Aorta (tissue), 5 donors: ENCODE results near the gene NBPF12. TPM values are rescaled to one million over a fixed set of nuclear protein-coding genes. Genes with fewer than 3 reads are reported as not detected.
"Not testable (repeated sequence)": the region's sequence is repeated elsewhere in the genome, so short reads cannot be mapped to it uniquely, and the experiment has no call there.

ENCODE experiments used
- ATAC-seq: fragments of 200-7000 bp; cut with Tn5 transposase; one replicate; pipeline ENCODE4 v1.9.1; 2022; ENCODE audit warnings: moderate library complexity; ENCODE audit not compliant: low FRiP score
- DNase-seq, 2 donors: peaks; one replicate each; pipeline ENCODE4 v3.0.0-alpha.2; 2020
- H3K27ac ChIP-seq, 2 donors: one replicate each; pipeline ENCODE4 v1.5.1; 2013; ENCODE audit warnings: low read length in 2 of 2, mild to moderate bottlenecking in 2 of 2, moderate library complexity in 2 of 2, control low read depth in 1 of 2, inconsistent platforms in 1 of 2, low read depth in 1 of 2
- H3K27me3 ChIP-seq, 2 donors: one replicate each; pipeline ENCODE4 v1.6.1; 2013; ENCODE audit warnings: control low read depth in 1 of 2, low read length in 1 of 2, mild to moderate bottlenecking in 1 of 2, moderate library complexity in 1 of 2; ENCODE audit not compliant: insufficient read depth in 2 of 2, control insufficient read depth in 1 of 2
- H3K36me3 ChIP-seq, 2 donors: one replicate each; pipeline ENCODE4 v1.6.1; 2013; ENCODE audit warnings: control low read depth in 1 of 2, low read length in 1 of 2, mild to moderate bottlenecking in 1 of 2; ENCODE audit not compliant: insufficient read depth in 2 of 2, control insufficient read depth in 1 of 2
- H3K4me1 ChIP-seq, 2 donors: one replicate each; pipeline ENCODE4 v1.6.1; 2013; ENCODE audit warnings: low read length in 2 of 2, control low read depth in 1 of 2, mild to moderate bottlenecking in 1 of 2, moderate library complexity in 1 of 2; ENCODE audit not compliant: insufficient read depth in 2 of 2, control insufficient read depth in 1 of 2
- H3K4me3 ChIP-seq, 2 donors: one replicate each; pipeline ENCODE4 v1.5.1; 2013; ENCODE audit warnings: low read length in 2 of 2, control low read depth in 1 of 2, mild to moderate bottlenecking in 1 of 2
- H3K9me3 ChIP-seq: one replicate; pipeline ENCODE4 v1.6.1; 2013; ENCODE audit warnings: mild to moderate bottlenecking, low read length; ENCODE audit not compliant: control insufficient read depth
- WGBS, 2 donors: extraction: QIAGEN DNeasy Blood & Tissue Kit; methylation state at CpG; one replicate each; pipeline ENCODE4 v1.1.7; 2013; 5-methylcytosine and 5-hydroxymethylcytosine counted together
- intact Hi-C, 2 donors: fragments of 100-400 bp; cut with DNase I; formaldehyde crosslinking; loops; one replicate each; pipeline versions ENCODE4 v1.14.2 to v1.15.0; 2022
- polyA plus RNA-seq, 2 donors: library from polyadenylated mRNA; stranded (reverse); fragments of 200-250 nt; gene quantifications; one replicate each; pipeline ENCODE4 v1.2.3, GENCODE V29; 2013
- total RNA-seq, 2 donors: library from RNA; stranded (reverse); fragmentation: NEBNext Ultra II Directional; extraction: Animal tissue kit (Norgen Biotek cat#: 25700); gene quantifications; one replicate each; pipeline ENCODE4 v1.2.1, GENCODE V29; 2021
- donor health status: healthy with polysubstance abuse.
- donor health status: Bipolar disorder and iron deficiency.
- donor health status: DM: no; HTN: no; CAD: no.
- donor health status: DM: no; HTN: no; CAD: no.
- donor health status: DM: yes; HTN: yes; CAD: no.

The NBPF12 gene
- total and polyA plus RNA-seq, 4 donors, result 3.4 to 16.9 (median 10.9) TPM

DNA sequence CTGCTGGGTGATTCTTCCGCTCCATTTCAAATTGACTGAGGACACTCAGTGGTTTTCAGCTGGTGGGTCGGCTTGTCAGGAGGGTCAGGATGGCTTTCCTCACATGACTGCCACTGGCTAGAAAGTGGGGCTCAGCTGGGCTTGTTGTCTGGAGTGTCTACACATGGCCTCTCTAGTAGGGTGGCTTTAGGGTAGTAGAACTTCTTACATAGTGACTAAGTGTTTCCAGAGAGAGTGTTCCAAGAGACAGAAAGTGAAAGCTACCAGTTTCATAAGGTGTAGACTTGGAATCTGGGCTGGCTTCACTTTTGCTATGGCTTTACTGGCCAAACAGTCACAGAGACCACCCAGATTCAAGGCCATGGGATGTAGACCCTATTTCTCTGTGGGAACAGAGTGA is 11.7 kb upstream of the NBPF12 start:
- ATAC-seq, H3K4me3 ChIP-seq, H3K27ac ChIP-seq, H3K27me3 ChIP-seq, intact Hi-C loops, H3K9me3 ChIP-seq, H3K36me3 ChIP-seq, DNase-seq, H3K4me1 ChIP-seq: not testable (repeated sequence)
- WGBS, 2 donors, result 94 to 100% methylated on average over 1 to 2 of the region's 2 CpGs

- 99 to 100% methylated on average over 1 of the region's 1 CpG for WGBS, 2 donors
- H3K4me1 ChIP-seq, H3K36me3 ChIP-seq, H3K27me3 ChIP-seq, DNase-seq, H3K4me3 ChIP-seq, H3K27ac ChIP-seq, H3K9me3 ChIP-seq, ATAC-seq, intact Hi-C loops: not testable (repeated sequence)
Observed at GRCh38 chr1:146930225-146930624, 7.9 kb upstream of the NBPF12 start.

DNA sequence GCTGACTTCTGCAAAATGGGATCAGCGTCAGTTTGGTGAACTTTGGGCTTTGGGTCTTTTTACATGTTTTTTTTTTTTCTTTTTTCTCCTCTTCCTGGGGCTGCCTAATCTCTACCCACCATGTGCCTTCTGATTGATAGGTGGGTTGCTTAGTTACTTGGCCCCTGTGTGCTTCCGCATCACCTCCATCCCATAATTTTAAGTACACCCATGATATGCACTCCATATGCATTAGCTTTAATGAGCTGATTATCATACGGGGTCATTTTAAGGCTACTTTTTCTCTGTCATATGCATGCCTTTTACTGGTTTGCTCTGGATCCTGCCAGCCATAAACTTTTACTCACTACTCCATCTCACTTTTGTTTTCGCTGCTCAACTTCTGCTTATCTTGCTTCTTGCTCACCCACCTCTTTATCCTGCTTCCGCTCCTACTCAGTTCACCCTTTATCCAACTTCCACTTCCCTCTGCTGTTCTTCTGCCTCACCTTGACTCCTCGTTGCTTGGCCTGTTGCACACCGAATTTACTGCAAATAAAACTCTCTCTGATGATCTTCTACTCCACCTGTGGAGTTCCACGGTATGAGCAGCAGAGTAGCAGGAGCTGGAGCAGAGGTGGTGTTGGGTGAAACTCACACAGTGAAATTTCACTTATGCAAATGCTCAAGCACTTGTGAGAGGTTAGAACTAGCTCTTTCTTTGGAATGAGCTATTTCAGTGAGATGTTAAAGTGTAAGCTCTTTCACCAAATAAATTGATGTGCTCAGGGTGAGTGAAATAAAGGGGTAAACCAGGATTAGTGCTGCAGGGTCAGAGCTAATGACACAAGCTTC is 3.5 kb upstream of the NBPF12 start:
- H3K27me3 ChIP-seq, intact Hi-C loops, H3K9me3 ChIP-seq, H3K4me1 ChIP-seq, ATAC-seq, H3K36me3 ChIP-seq, H3K27ac ChIP-seq, DNase-seq, H3K4me3 ChIP-seq: not testable (repeated sequence)
- 71 to 74% methylated on average over 7 of the region's 8 CpGs for WGBS, 2 donors

DNA sequence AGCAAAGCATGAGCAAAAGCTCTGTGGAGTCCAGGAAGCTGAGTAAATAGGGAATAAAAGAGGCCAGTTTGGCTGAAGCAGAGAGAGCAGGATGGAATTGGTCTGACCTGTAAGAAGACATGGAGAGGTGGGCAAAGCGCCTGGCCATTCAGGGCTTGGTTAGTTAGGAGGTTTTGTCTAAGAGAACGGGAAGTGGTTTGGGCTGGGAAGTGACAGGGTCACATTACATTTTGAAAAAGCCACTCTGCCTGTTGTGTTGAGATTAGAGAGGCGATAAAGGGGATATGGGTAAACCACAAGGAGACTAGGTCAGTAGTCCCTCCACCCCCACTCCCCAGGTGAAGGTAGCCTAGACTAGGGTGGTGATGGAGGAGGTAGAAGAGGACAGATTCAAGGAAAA is 662 bp upstream of the NBPF12 start:
- H3K4me3 ChIP-seq, DNase-seq, H3K27me3 ChIP-seq, H3K36me3 ChIP-seq, intact Hi-C loops, H3K27ac ChIP-seq, H3K9me3 ChIP-seq, ATAC-seq, H3K4me1 ChIP-seq: not testable (repeated sequence)
- WGBS, 2 donors, result 86 to 97% methylated on average over 2 to 3 of the region's 3 CpGs

- peak; percentile 48 to 76 for DNase-seq
- H3K4me1 ChIP-seq, H3K9me3 ChIP-seq, H3K36me3 ChIP-seq, H3K27ac ChIP-seq, intact Hi-C loops, H3K27me3 ChIP-seq: not testable (repeated sequence)
- peak overlapping the region; percentile 23 to 88 for H3K4me3 ChIP-seq
- WGBS, 2 donors, result 1 to 3% methylated on average over 19 to 55 of the region's 55 CpGs
- ATAC-seq, result peak; percentile 82
Observed at GRCh38 chr1:146938927-146939786, 1.0 kb downstream of the NBPF12 start.

DNA sequence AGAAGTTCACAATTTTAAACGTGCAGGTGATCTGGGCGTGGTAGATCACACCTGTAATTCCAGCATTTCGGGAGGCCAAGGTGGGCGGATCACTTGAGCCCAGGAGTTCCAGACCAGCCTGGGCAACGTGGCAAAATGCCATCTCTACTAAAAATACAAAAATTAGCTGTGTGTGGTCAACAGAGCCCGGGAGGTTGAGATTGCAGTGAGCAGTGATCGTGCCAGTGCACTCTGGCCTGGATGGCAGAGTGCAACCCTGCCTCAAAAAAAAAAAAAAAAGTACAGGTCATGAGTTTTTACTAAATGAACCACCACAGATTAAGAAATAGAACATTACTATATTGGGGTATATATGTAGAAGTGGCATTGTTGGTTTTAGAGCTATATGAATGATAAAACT is 2.2 kb downstream of the NBPF12 start:
- H3K4me1 ChIP-seq, intact Hi-C loops, H3K4me3 ChIP-seq: not testable (repeated sequence)

GRCh38 chr1:146943342-146943886 is 5.3 kb downstream of the NBPF12 start:
- ATAC-seq, intact Hi-C loops: not testable (repeated sequence)
- 87 to 90% methylated on average over 5 to 6 of the region's 6 CpGs for WGBS, 2 donors

More for the DNA sequence above, 2.2 kb downstream of the NBPF12 start:
- 2 to 16% methylated on average over 3 of the region's 7 CpGs for WGBS, 2 donors
- not testable (repeated sequence) for H3K36me3 ChIP-seq, H3K27ac ChIP-seq, ATAC-seq, H3K27me3 ChIP-seq, H3K9me3 ChIP-seq, DNase-seq

DNA sequence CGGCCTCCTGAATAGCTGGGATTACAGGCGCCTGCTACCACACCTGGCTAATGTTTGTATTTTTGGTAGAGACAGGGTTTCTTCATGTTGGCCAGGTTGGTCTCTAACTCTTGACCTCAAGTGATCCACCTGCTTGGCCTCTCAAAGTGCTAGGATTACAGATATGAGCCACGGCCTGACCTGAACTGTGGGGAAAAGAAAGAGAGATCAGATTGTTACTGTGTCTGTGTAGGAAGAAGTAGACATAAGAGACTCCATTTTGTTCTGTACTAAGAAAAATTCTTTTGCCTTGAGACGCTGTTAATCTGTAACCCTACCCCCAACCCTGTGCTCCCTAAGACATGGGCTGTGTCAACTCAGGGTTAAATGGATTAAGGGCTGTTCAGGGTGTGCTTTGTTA is 10.0 kb downstream of the NBPF12 start:
- intact Hi-C loops, H3K4me3 ChIP-seq, ATAC-seq, H3K27me3 ChIP-seq, H3K4me1 ChIP-seq, DNase-seq, H3K27ac ChIP-seq, H3K9me3 ChIP-seq, H3K36me3 ChIP-seq: not testable (repeated sequence)
- WGBS, 2 donors, result 91 to 94% methylated on average over 3 of the region's 4 CpGs

More at GRCh38 chr1:146943342-146943886, 5.3 kb downstream of the NBPF12 start:
- not testable (repeated sequence) for H3K27me3 ChIP-seq, H3K9me3 ChIP-seq, DNase-seq, H3K27ac ChIP-seq, H3K4me1 ChIP-seq, H3K36me3 ChIP-seq, H3K4me3 ChIP-seq
